Measurements from ENCODE around the gene IL17REL.

Gene IL17REL

GRCh38 chr22:50020606-50021005, 8.0 kb upstream of the IL17REL start:
- no peak for DNase-seq

GRCh38 chr22:50019316-50019715, 6.8 kb upstream of the IL17REL start:
- DNase-seq = no peak

- peak; percentile 41 for DNase-seq
Observed at GRCh38 chr22:50018608-50019285, 6.2 kb upstream of the IL17REL start.

GRCh38 chr22:50017701-50018224, 5.2 kb upstream of the IL17REL start:
- no peak for DNase-seq

- peak; percentile 87 for DNase-seq
Observed at GRCh38 chr22:50016988-50017700, 4.6 kb upstream of the IL17REL start.

- DNase-seq = no peak
Observed at GRCh38 chr22:50016308-50016987, 3.9 kb upstream of the IL17REL start.

- DNase-seq = no peak
Observed at GRCh38 chr22:50015451-50016307, 3.1 kb upstream of the IL17REL start.

GRCh38 chr22:50014655-50015401, 2.3 kb upstream of the IL17REL start:
- DNase-seq = no peak

GRCh38 chr22:50014053-50014501, 1.5 kb upstream of the IL17REL start:
- no peak for DNase-seq

- no peak for DNase-seq
Observed at GRCh38 chr22:50011447-50012210, 936 bp downstream of the IL17REL start.

GRCh38 chr22:50010676-50011446, 1.7 kb downstream of the IL17REL start:
- peak; percentile 72 for DNase-seq

GRCh38 chr22:50009765-50010675, 2.5 kb downstream of the IL17REL start:
- DNase-seq = no peak

GRCh38 chr22:50009251-50009650, 3.3 kb downstream of the IL17REL start:
- DNase-seq = no peak

- DNase-seq = no peak
Observed at GRCh38 chr22:50008151-50009040, 4.2 kb downstream of the IL17REL start.

GRCh38 chr22:50007057-50007511, 5.5 kb downstream of the IL17REL start:
- DNase-seq = no peak

GRCh38 chr22:50004918-50005317, 7.6 kb downstream of the IL17REL start:
- no peak for DNase-seq

- DNase-seq = no peak
Observed at GRCh38 chr22:50002791-50003190, 9.8 kb downstream of the IL17REL start.

All from activated naive CD4-positive, alpha-beta T cell treated with Interleukin-2 at 50 U/mL for 16 hours (primary cell).